Endodermal cell (in vitro differentiated cells): ENCODE measurements around the gene STUB1. TPM values are rescaled to one million over a fixed set of nuclear protein-coding genes. Genes with fewer than 3 reads are reported as not detected.

Experiments used
- DNase-seq: peaks from one replicate; pipeline ENCODE4 v3.0.0-alpha.2; 2017
- H3K27ac ChIP-seq: 2 replicates; pipeline ENCODE4 v1.5.1; 2013; ENCODE audit warnings: mild to moderate bottlenecking, low read depth, low read length, moderate library complexity
- H3K27me3 ChIP-seq: 2 replicates; pipeline ENCODE4 v1.6.1; 2013; ENCODE audit warnings: mild to moderate bottlenecking, low read length, moderate library complexity; ENCODE audit not compliant: insufficient read depth, control insufficient read depth, poor library complexity, severe bottlenecking
- H3K36me3 ChIP-seq: 2 replicates; pipeline ENCODE4 v1.7.0; 2013; ENCODE audit warnings: mild to moderate bottlenecking, low read length, moderate library complexity; ENCODE audit not compliant: control insufficient read depth, insufficient read depth
- H3K4me1 ChIP-seq: one replicate; pipeline ENCODE4 v1.7.0; 2013; ENCODE audit warnings: low read length; ENCODE audit not compliant: control insufficient read depth, insufficient read depth
- H3K4me3 ChIP-seq: 2 replicates; pipeline ENCODE4 v1.5.1; 2013; ENCODE audit warnings: mild to moderate bottlenecking, low read length, moderate library complexity
- H3K9ac ChIP-seq: 2 replicates; pipeline ENCODE4 v1.6.1; 2013; ENCODE audit warnings: mild to moderate bottlenecking, low read length, moderate library complexity; ENCODE audit not compliant: poor library complexity, severe bottlenecking; ENCODE audit errors: extremely low read depth
- H3K9me3 ChIP-seq: 2 replicates; pipeline ENCODE4 v1.6.1; 2013; ENCODE audit warnings: mild to moderate bottlenecking, low read length, moderate library complexity; ENCODE audit not compliant: control insufficient read depth
- H3K27ac Mint-ChIP-seq: 2 replicates; pipeline ENCODE4 v1.8.0; 2020; ENCODE audit warnings: mixed read lengths
- H3K27me3 Mint-ChIP-seq: 2 replicates; pipeline ENCODE4 v1.8.0; 2021; ENCODE audit warnings: mild to moderate bottlenecking, mixed read lengths; ENCODE audit not compliant: insufficient read depth
- H3K36me3 Mint-ChIP-seq: 2 replicates; pipeline ENCODE4 v1.8.0; 2020; ENCODE audit warnings: low read depth, mixed read lengths
- H3K4me1 Mint-ChIP-seq: 2 replicates; pipeline ENCODE4 v1.8.0; 2020; ENCODE audit warnings: mixed read lengths
- H3K4me3 Mint-ChIP-seq: 2 replicates; pipeline ENCODE4 v1.8.0; 2020; ENCODE audit warnings: mild to moderate bottlenecking, moderate library complexity, mixed read lengths
- H3K9me3 Mint-ChIP-seq: 2 replicates; pipeline ENCODE4 v1.8.0; 2020; ENCODE audit warnings: mild to moderate bottlenecking, mixed read lengths
- WGBS, 2 experiments: methylation state at CpG; one replicate each; pipeline versions ENCODE4 v1.1.5 to v1.1.7; 2013; ENCODE audit warnings: missing lambda C conversion rate in 2 of 2, mixed read lengths in 1 of 2; ENCODE audit not compliant: insufficient coverage in 1 of 2, insufficient read length in 1 of 2; 5-methylcytosine and 5-hydroxymethylcytosine counted together
- total RNA-seq, 2 donors: library from RNA; stranded (reverse); fragmentation: NEBNext Ultra II Directional in 1 of 2; extraction: Animal tissue kit (Norgen Biotek cat#: 25700) in 1 of 2; gene quantifications; 2 replicates in 1 of 2; 3 replicates in 1 of 2; pipeline ENCODE4 v1.2.1, GENCODE V29; 2021
- TF ChIP-seq, protein P1 (sequence below): fragments of 200-600 bp; sonication (generic); conservative IDR thresholded peaks from 2 replicates; pipeline ENCODE4 v1.5.0; 2021; ENCODE audit warnings: antibody characterized with exemption, mild to moderate bottlenecking

STUB1 gene
- total RNA-seq, 2 donors from 2014 or later, result 105 to 124 TPM

DNA sequence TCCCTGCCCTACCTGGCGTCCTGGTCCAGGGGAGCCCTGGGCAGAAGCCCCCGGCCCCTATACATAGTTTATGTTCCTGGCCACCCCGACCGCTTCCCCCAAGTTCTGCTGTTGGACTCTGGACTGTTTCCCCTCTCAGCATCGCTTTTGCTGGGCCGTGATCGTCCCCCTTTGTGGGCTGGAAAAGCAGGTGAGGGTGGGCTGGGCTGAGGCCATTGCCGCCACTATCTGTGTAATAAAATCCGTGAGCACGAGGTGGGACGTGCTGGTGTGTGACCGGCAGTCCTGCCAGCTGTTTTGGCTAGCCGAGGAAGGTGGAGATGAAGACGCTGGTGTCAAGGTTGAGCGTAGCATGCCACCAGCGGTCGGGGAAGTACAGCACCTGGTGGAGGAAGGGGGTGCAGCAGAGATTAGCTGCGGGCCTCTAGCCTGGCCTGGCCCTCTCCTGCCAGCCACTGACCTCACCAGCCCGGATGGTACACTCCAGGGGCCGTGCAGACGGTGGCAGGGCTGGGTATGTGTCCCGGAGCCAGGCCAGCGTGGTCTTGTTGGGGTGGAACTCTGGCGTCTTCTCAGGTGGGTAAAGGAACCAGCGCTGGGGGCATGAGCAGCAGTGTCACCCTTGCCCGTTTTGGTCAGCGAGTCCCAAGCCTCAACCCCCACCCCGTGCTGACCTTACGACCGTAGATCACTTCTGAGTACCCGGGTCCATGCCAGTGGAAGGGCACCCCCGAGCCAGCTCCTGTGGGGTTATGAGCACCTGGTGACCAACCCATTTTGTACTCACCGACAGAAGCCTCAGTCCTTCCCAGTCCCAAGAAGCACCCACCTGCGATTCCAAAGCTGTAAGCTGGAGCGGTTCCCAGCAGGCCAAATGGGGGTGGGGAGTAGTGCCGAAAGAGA lies 2.5 kb downstream of the STUB1 start:
- 94 to 96% methylated on average over 28 to 36 of the region's 36 CpGs for WGBS, 2 experiments

DNA sequence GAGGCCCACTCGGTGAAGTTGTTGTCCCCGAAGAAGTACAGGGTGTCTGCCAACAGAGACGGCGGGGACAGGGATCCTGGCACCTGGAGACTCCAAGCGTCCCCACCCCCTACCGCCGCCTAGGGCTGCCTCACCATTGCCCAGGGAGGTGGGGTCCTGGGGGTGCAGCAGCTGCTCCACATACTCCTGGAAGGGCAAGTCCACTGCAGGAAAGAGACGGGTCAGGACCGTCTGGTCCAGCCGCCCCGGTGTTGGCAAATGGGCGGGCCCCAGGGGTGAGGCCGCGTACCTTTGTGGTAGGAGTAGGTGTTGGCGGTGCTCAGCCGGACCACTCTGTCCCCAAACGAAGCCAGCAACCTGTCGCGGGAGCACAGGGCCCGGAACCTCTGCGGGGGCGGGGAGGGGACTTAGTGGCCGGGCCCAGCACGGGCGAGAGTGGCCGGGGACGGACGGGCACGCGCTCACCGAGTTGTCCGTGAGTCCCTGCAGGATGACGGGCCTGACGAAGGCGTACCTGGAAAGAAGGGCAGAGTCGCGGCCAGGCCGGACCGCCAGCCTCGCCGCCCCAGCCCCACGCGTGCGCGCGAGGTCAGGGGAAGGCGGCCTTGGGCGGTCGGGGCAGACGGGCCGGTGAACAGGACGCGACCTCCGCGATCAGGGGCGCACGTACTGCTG lies 3.3 kb downstream of the STUB1 start:
- peaks cover 17% of the 10 kb centered on the region for H3K4me1 Mint-ChIP-seq
- Histone ChIP-seq H3K9ac (peak overlapping the region; percentile 55), H3K27ac (no peak overlapping the region), H3K36me3 (peaks cover 36% of the 10 kb centered on the region), H3K4me3 (peak overlapping the region; percentile 76), H3K9me3 (no peaks in the 10 kb centered on the region), H3K4me1 (peaks cover 18% of the 10 kb centered on the region), H3K27me3 (no peaks in the 10 kb centered on the region)
- H3K4me3 Mint-ChIP-seq, result peak overlapping the region; percentile 73
- no peaks in the 10 kb centered on the region for H3K27me3 Mint-ChIP-seq
- H3K27ac Mint-ChIP-seq, result peak overlapping the region; percentile 84
- peak; percentile 63 for DNase-seq
- no peaks in the 10 kb centered on the region for H3K9me3 Mint-ChIP-seq
- peaks cover 36% of the 10 kb centered on the region for H3K36me3 Mint-ChIP-seq
- TF ChIP-seq, protein P1, sequence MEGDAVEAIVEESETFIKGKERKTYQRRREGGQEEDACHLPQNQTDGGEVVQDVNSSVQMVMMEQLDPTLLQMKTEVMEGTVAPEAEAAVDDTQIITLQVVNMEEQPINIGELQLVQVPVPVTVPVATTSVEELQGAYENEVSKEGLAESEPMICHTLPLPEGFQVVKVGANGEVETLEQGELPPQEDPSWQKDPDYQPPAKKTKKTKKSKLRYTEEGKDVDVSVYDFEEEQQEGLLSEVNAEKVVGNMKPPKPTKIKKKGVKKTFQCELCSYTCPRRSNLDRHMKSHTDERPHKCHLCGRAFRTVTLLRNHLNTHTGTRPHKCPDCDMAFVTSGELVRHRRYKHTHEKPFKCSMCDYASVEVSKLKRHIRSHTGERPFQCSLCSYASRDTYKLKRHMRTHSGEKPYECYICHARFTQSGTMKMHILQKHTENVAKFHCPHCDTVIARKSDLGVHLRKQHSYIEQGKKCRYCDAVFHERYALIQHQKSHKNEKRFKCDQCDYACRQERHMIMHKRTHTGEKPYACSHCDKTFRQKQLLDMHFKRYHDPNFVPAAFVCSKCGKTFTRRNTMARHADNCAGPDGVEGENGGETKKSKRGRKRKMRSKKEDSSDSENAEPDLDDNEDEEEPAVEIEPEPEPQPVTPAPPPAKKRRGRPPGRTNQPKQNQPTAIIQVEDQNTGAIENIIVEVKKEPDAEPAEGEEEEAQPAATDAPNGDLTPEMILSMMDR, result no peak
- 17 to 18% methylated on average over 44 to 57 of the region's 57 CpGs for WGBS, 2 experiments

More for the DNA sequence above, 2.5 kb downstream of the STUB1 start:
- Mint-ChIP-seq H3K36me3 (peaks cover 36% of the 10 kb centered on the region), H3K4me3 (peak overlapping the region; percentile 73), H3K27me3 (no peaks in the 10 kb centered on the region), H3K4me1 (peaks cover 17% of the 10 kb centered on the region), H3K27ac (peak overlapping the region; percentile 84), H3K9me3 (no peaks in the 10 kb centered on the region)
- H3K27me3 ChIP-seq, result no peaks in the 10 kb centered on the region
- peaks cover 36% of the 10 kb centered on the region for H3K36me3 ChIP-seq
- H3K9me3 ChIP-seq, result no peaks in the 10 kb centered on the region
- H3K27ac ChIP-seq, result no peak overlapping the region
- DNase-seq, result no peak
- TF ChIP-seq, protein P1, result peak; percentile 36
- H3K4me1 ChIP-seq, result peaks cover 18% of the 10 kb centered on the region
- H3K9ac ChIP-seq, result no peak overlapping the region
- H3K4me3 ChIP-seq, result peak overlapping the region; percentile 76

DNA sequence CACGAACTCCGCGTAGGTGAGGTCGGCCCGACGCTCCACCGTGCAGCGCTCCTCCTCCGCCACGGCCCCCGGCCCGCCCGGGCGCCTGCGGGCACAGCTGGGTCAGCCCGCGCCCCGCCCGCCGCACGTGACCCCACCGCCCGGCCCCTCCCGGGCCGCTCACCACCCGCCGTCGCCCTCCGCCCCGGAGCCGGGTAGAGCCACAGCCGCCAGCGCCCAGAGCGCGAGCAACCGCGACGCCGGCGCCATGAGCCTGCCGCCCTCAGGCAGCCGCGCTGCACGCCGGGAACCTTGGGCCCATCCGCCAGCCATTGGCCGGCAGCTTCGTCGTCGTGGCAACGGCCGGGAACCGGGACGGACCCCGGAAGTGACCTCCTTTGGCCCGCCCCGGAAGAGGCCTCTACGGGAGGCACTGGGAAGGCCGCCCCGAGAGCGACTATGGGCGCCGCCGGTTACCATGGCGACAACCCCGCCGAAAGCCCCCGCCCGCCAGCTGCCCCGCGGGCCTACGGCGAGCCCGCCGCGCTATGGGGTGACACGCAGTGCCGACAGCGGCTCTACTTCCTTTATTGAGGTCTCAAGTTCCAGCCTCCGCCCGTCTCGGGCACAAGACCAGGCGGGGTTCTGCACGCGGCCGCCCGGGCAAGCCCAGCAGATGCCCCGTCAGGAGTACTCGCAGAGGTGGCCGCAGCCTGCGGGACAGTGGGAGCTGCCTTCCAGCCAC lies 4.0 kb downstream of the STUB1 start, which contains the start of gene JMJD8:
Gene JMJD8, minus strand, starts transcription at position 264 of the 724 bp plus-strand sequence. Its CDS starts 15 bp downstream, at position 249.
- H3K36me3 ChIP-seq, result peaks cover 36% of the 10 kb centered on the region
- 12 to 16% methylated on average over 53 to 91 of the region's 91 CpGs for WGBS, 2 experiments

More for the DNA sequence above, 4.0 kb downstream of the STUB1 start, which contains the start of gene JMJD8:
- peaks cover 17% of the 10 kb centered on the region for H3K4me1 Mint-ChIP-seq
- Histone ChIP-seq H3K4me1 (peaks cover 19% of the 10 kb centered on the region), H3K9me3 (no peaks in the 10 kb centered on the region), H3K27ac (peak within 1 kb of the TSS; percentile 73), H3K9ac (peak within 1 kb of the TSS; percentile 55), H3K4me3 (peak within 1 kb of the TSS; percentile 76), H3K27me3 (no peaks in the 10 kb centered on the region)
- no peaks in the 10 kb centered on the region for H3K9me3 Mint-ChIP-seq
- DNase-seq, result peak; percentile 98
- H3K4me3 Mint-ChIP-seq, result peak within 1 kb of the TSS; percentile 73
- TF ChIP-seq, protein P1, result no peak
- H3K36me3 Mint-ChIP-seq, result peaks cover 36% of the 10 kb centered on the region
- peak within 1 kb of the TSS; percentile 84 for H3K27ac Mint-ChIP-seq
- H3K27me3 Mint-ChIP-seq, result no peaks in the 10 kb centered on the region
